ENCODE measurements around the gene SPRED1.

DNA sequence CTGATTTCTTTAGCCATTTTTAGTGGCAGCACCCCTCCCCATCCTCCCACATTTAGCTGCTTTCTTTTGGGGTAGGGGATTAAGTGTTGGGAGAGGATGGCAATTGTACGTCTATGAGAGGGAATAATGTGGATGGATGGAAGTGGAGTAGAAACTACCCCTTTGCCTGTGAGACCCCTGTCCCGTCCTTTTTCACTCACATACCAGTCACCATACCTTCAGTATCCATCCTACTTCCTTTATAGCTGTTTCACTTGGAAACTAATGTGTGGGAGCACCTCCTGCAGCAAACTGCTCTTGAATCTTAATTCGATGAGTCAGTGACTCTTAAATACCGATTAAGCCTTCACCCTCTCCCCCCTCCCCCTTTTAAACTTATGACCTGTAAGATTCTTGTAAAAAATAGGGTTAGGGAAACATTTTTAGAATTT is 730 bp downstream of the SPRED1 start:
- TF ChIP-seq CTCF (IDR thresholded peaks at IDR 0.05): no peak
- no peak for TF ChIP-seq ZFX (IDR thresholded peaks at IDR 0.05; ENCODE audit: borderline replicate concordance)

Data from 22Rv1 (cell line).